Stimulated activated naive CD8-positive, alpha-beta T cell treated with anti-CD3 and anti-CD28 coated beads, Interleukin-15, amount 100 ng/mL, for 72 hours (primary cell): ENCODE results near the gene SLC37A2.

Experiments
- ATAC-seq: fragments of 150-1000 bp; cut with Tn5 transposase; 2 replicates; pipeline ENCODE4 v1.10.0; 2021; ENCODE audit warnings: mild to moderate bottlenecking, moderate library complexity
- DNase-seq, 2 donors: peaks; one replicate each; pipeline ENCODE4 v3.0.0; 2021 to 2022
- H3K27ac Mint-ChIP-seq, 2 donors: one replicate each; pipeline ENCODE4 v1.8.0; 2022; ENCODE audit warnings: mild to moderate bottlenecking in 2 of 2, mixed read lengths in 2 of 2, moderate library complexity in 2 of 2
- H3K27me3 Mint-ChIP-seq: one replicate; pipeline ENCODE4 v1.8.0; 2022; ENCODE audit warnings: mixed read lengths
- H3K4me1 Mint-ChIP-seq: one replicate; pipeline ENCODE4 v1.8.0; 2022; ENCODE audit warnings: mild to moderate bottlenecking, mixed read lengths
- H3K4me3 Mint-ChIP-seq, 2 donors: one replicate each; pipeline ENCODE4 v1.8.0; 2022; ENCODE audit warnings: mild to moderate bottlenecking in 2 of 2, mixed read lengths in 2 of 2, moderate library complexity in 1 of 2
- H3K9me3 Mint-ChIP-seq, 2 donors: one replicate each; pipeline ENCODE4 v1.8.0; 2022; ENCODE audit warnings: mixed read lengths in 2 of 2

Gene SLC37A2

DNA sequence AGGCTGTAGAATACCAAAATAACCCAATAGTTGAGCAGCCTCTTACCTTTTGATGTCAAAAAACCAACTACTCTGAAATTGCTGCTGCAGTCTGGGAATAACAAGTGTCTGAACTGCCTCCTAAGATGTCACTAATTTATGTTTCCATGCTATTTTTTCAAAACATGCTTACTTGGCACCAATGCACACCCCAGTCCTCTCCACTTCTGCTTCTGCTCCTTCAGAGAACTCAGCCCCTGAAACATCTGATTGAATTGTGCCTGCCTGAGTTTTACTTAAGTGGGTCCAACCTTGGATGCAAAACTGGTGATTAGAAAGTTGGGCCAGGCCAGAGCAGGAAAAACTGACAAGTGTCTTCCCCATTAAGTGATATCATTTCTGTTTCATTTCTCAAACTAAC lies 72.9 kb downstream of the SLC37A2 start:
- Mint-ChIP-seq H3K27ac (peak overlapping the region in 1 of 2 donors; percentile 66), H3K27me3 (peaks cover 64% of the 10 kb centered on the region), H3K4me3 (no peak overlapping the region), H3K9me3 (no peaks in the 10 kb centered on the region), H3K4me1 (no peaks in the 10 kb centered on the region)
- DNase-seq (no peak), ATAC-seq (no peak)

- Mint-ChIP-seq H3K4me3 (no peak overlapping the region), H3K27ac (no peak overlapping the region), H3K9me3 (no peaks in the 10 kb centered on the region), H3K4me1 (peaks cover 6% of the 10 kb centered on the region), H3K27me3 (peaks cover 57% of the 10 kb centered on the region)
- ATAC-seq (peak; percentile 37), DNase-seq (no peak)
Observed at GRCh38 chr11:125138966-125139365, 75.9 kb downstream of the SLC37A2 start.

DNA sequence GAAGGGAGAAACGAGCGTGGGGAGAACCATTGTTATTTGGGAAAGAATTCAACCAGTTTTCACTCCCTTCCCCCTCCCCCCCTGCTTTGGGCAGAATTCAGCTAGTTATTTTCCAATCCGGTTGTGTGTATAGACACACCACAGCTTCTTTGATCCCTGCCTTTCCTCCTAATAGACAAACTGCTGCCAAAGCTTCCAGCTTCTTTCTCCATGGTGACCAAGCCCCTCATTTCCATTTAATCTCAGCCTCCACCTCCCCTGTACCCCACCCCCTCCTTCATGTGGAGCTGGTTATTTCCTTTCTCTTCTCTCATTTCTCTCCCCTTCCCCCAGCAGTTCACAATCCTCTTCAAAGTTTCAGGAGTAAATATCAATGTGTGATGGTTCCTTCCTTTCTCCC lies 76.7 kb downstream of the SLC37A2 start:
- Mint-ChIP-seq H3K4me3 (no peak overlapping the region), H3K27me3 (peaks cover 57% of the 10 kb centered on the region), H3K9me3 (no peaks in the 10 kb centered on the region), H3K4me1 (peaks cover 6% of the 10 kb centered on the region), H3K27ac (no peak overlapping the region)
- ATAC-seq (no peak), DNase-seq (no peak)
